Amygdala (tissue), 56 donors: ENCODE data around the gene NID2.

Source experiments
- DNase-seq, 56 donors: peaks; one replicate each; lab custom pipeline; 2025; lab: John Stamatoyannopoulos, UW

NID2 gene, protein sequence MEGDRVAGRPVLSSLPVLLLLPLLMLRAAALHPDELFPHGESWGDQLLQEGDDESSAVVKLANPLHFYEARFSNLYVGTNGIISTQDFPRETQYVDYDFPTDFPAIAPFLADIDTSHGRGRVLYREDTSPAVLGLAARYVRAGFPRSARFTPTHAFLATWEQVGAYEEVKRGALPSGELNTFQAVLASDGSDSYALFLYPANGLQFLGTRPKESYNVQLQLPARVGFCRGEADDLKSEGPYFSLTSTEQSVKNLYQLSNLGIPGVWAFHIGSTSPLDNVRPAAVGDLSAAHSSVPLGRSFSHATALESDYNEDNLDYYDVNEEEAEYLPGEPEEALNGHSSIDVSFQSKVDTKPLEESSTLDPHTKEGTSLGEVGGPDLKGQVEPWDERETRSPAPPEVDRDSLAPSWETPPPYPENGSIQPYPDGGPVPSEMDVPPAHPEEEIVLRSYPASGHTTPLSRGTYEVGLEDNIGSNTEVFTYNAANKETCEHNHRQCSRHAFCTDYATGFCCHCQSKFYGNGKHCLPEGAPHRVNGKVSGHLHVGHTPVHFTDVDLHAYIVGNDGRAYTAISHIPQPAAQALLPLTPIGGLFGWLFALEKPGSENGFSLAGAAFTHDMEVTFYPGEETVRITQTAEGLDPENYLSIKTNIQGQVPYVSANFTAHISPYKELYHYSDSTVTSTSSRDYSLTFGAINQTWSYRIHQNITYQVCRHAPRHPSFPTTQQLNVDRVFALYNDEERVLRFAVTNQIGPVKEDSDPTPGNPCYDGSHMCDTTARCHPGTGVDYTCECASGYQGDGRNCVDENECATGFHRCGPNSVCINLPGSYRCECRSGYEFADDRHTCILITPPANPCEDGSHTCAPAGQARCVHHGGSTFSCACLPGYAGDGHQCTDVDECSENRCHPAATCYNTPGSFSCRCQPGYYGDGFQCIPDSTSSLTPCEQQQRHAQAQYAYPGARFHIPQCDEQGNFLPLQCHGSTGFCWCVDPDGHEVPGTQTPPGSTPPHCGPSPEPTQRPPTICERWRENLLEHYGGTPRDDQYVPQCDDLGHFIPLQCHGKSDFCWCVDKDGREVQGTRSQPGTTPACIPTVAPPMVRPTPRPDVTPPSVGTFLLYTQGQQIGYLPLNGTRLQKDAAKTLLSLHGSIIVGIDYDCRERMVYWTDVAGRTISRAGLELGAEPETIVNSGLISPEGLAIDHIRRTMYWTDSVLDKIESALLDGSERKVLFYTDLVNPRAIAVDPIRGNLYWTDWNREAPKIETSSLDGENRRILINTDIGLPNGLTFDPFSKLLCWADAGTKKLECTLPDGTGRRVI (N-terminal part only)

DNA sequence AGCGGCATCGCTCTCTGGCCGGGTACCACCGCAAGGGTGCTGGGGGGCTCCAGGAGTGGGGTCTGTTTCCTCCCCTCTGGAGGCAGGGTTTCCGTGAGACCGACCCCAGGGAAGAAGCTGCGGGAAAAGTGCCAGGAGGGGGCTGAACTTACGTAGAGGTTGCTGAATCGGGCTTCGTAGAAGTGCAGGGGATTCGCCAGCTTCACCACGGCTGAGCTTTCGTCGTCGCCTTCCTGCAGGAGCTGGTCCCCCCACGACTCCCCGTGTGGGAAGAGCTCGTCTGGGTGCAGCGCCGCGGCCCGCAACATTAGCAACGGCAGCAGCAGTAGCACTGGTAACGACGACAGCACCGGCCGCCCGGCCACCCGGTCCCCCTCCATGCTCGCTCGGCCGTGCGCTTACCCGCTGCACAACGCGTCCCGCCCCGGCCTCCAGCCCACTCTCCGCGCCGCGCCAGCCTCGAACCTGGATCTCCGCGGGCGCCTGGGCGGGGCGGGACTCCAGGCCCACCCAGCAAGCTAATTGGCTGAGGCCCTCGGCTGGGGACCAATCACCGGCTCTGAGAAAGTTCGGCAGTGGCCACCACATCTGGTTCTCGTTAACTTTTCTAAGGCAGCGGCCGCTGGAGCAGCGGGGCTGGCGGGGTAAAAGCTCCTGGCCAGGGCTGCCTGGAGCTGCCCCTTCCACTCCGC is at the start of gene NID2:
Gene NID2, minus strand, starts transcription at position 445 of the 692 bp plus-strand sequence. Its CDS starts 65 bp downstream, at position 380.
- peak in 40 of 56 donors; percentile 11 to 72 (median 45) for DNase-seq

DNA sequence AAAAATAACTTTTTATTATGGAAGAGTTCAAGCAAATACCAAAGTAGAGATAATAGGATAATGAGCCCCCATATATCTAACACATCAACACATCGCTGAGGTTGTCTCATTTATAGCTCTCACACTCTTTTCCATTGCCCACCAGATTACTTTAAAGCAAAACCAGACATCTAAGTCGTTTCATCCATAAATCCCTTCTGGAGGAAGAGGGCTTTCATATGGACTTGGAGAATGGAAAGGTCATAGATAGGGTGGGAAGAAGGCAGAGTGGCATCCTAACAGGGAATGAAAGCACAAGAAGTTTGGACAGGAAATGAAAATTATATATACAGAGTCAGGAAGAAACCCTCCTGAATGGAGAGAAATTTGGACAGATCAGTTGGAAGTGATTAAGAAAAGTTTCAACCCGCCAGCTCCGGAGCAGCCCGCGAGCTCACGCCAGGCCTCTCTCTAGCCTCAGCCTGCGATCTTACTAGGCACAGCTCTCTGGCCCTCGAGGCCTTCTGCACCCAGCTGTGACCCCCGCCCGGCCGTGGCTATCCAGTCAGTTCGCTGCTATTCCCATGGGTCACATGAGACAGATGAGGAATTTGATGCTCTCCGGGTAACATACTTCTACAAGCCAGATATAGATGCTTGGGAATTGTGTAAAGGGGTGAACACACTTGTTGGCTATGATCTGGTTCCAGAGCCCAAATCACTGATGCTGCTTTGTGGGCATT is 48.4 kb upstream of the NID2 start:
- DNase-seq: peak in 5 of 56 donors; percentile 1 to 10 (median 4)

DNA sequence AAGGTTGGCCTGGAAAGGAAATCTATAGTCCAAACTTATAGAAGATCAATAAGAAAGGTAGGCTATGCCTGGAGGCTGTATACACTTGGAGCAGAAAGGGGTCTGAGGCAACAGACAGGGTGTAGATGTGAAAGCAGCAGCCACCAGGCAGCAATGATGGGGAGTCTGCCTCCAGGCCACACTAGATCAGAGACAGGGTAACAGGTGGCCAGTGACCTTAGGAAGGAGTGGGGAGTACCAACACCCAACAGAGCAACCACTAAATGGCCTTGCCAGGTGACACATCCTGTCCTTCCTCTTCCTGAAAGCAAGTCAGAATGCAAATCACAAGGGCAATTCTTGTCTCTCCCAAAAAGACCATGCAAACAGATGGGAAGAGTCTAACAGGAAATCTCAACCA is 46.4 kb upstream of the NID2 start:
- DNase-seq: no peak

DNA sequence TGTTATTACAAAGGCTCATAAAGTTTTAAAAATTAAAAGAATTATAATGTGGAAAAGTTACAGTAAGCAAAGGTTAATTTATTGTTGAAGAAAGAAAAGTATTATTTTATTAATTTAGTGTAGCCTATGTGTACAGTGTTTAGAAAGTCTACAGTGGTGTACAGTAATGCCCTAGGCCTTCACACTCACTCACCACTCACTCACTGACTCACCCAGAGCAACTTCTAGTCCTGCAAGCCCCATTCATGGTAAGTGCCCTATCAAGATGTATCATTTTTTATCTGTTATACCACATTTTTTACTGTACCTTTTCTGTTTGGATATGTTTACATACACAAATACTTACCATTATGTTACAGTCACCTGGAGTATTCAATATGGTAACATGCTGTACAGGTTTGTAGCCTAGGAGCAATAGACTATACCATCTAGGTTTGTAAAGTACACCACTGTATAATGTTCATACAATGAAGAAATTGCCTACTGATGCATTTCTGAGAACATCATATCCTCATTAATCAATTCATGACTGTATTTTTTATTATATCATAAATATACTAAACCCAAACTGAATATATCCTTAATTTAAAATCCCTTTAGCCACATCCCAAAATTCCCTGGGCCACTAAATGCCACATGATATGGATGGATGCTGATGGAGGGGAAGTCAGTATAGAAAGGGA is 43.6 kb upstream of the NID2 start:
- no peak for DNase-seq

DNA sequence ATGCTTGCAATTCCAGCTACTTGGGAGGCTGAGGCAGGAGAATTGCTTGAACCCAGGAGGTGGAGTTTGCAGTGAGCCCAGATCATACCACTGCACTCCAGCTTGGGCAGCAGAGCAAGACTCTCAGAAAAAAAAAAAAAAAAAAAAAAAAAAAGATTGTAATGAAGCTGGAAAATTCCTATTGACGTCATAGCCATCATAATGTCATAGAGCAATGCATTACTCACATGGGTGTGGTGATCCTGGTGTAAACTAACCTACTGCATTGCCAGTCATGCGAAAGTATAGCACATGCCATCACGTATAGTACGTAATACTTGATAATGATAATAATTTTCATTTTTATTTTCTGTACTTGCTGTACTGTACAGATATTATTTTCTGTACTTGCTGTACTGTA is 42.7 kb upstream of the NID2 start:
- no peak for DNase-seq

DNA sequence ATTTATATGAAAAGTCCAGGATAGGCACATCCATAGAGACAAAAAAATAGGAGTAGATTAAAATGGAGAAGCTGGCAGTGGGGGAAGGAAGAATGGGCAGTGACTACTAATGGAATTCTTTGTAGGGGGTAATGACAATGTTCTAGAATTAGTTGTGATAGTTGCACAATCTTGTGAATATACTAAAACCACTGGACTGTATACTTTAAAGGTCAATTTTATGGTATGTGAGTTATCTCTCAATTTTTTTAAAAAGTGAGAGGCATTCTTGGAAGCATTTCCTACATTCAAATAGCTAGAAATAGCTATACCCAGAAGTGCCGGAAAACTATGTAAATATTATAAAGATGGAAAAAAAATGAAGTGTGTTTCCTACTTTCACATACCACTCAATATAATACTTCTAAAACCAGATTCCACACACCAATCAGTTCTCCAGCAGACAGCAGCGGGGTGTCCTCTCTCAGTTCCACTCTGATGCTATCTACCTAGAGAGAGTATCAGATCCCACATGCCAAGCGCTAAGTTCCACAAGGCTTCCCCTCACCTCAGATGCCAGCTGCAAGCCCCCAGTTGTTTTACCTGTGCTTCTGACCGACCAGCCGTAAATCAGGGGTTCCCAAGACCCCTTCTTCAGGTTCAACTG is 41.7 kb upstream of the NID2 start:
- DNase-seq: no peak

DNA sequence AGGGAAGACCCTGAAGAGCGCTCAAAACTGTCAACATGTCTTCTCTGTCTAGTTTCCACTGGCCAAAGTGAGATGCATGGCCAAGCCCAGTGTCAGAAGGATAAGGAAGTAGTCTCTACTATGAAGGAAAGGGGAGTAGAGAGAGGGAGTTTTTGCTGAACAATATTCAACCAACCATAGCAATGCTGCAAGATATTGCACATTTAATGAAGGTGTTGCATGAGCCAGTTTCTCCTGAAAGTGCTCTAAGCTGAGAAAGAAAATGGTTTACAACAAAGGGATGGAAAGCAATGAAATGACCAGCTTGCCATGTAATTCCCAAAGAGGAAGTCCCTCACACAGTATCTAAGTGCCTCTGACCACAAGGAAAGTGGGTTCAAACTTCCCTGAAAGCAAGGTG is 40.0 kb upstream of the NID2 start:
- DNase-seq: no peak

DNA sequence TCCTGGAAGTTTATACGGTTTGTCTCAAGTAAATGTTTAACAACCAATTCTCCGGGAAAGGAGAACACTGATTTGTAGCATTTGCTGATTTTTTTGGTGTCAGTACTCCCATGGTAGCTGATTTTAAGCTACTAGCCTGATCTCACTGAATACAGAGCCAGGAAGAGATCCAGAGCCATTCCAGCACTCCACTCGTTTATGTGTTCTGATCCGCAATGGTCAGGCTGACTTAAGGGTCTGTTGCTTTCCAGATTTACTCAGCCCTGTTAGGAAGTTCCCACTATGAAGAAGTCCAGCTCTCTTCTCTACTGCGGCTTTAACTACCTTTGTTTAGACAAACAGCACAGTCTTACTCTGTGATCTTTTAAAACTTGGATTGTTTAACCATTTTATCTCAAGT is 38.0 kb upstream of the NID2 start:
- DNase-seq: no peak

DNA sequence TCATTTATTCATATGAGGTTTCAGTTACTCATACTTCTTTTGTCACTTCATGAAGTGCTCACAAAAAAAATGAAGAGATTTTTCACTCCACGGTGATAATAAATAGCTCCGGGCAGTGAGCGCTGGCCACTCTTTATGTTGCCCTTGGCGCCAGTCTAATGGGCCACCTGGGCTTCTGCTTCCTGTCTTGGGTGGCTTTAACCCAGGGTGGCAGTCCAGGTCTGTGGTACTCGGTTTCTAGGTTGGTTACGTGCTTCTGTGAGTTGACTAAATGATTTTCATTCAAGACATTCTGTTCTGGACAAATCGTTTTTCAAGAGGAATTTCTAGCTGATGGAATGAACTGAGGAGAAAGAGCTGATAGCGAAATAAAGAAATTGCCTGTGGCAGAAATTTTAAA is 34.6 kb upstream of the NID2 start:
- no peak for DNase-seq

DNA sequence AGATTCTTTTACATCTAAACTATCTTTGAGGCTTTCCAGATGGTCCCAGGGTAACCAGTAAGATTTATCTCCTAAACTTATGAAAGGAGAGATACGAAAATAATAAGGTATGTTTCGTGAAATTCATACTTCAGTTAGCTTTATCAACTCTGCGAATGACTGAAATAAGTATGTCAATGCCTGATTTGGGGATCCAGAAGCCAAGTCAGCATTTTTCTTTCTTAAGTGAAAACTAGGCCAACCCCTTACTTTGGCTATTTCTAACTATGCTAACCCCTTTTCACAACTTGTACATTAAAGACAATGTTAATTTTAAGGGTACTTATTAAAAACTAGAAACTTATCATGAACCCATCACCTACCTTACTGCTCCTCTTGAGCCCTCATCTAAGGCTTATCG is 26.9 kb upstream of the NID2 start:
- no peak for DNase-seq

DNA sequence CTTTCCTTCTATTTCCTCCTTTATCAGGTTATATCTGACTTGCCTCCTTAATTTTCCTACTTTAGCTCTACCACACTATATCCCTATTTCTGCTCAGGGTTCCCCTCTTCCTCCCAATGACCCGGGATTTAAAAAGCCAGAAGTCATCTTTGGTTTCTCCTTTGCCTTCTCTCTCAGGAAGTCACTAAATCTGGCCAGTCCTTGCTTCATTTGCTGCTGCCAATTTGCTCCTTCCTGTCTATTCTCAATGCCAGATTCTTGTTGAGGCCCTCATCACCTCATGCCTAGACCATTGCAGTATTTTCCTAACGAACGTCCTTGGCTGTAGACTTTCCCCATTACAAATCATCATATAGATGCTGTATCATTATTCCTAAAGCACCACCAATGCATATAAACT is 26.5 kb upstream of the NID2 start:
- no peak for DNase-seq

DNA sequence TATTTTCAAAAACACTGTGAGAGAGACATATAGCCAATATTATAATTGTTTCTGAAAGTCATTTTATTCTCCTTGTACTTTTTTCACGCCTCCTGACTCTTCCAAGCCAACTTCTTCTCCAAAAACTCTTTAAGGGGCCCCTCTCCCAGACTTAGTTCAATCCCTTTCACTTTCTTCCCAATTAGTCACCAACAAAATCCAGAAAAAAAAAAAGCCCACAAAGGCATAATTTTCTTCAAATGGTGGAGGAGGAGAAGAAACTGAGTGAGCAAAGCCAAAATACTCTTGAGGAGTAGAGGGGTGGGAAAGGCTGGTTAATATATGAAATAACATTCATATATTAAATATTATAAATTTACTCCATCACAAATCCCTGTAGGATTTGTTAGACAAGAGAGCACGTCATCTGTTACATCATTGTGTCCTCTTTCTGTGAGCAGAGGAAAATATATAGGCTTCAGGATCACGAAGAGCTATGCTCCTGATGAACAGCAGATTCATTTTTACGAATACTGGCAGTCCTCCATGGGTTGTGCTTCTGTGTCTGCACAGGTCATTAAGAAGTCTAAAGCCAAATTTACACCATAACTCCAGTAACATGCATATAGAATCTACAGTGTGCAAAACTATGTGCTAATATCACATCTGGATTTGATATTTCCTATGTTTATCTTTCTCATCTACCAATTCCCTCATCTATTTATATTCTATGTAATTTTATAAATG is 25.9 kb upstream of the NID2 start:
- no peak for DNase-seq

DNA sequence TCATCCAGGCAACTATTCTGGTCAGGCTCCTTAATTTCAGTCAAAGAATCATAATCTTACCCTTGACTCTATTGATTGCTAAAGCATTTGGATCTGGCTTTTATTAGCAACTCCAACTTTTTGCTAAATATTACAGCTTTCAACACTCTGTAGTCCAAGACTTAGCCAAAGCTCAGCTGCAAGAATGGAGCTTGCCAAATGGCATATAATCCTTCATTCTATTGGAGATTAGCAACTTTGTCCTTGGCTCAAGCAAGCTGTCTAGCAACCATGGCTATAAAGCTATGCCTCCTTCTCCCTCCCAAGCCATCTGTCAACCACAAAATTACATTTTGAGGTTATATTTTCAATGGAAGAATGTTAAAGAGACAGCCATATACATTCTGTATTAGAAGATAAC is 23.1 kb upstream of the NID2 start:
- no peak for DNase-seq

DNA sequence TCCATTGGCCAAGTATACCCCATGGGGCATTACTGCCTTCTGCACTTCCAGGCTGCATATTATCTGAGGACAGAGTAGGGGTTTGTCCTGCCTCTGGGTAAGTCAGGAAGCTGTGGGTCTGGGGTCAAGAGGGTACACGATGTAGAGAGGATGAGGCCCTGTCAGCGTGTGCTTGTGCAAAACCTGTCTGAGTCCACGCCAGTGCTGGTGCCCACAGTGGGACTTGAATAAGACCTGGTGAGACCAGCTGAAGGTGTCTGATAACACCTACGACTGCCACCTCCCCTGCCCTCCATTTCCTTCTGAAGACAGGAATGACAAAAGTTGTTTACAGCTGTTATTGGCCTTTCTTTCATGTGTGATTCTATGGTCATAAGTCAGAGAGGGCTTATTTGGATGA is 22.1 kb upstream of the NID2 start:
- DNase-seq: no peak

DNA sequence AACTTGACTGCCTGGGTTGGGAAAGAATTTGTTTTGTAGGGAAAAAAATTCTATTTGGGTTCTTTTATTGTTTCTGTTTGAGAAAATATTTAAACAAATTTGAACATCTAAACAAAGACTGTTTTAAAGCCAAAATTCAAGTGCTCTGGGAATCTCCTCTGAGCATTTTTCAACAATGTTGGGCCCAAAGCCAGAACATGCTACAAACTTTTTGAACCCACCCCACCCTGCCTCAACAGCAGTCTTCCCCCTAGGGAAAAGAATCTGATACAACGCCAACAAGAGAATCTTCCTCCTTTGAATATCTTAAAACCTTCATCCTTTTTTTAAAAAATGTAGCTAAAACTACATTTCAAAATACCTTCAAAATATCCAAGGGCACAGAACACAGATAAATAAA is 20.4 kb upstream of the NID2 start:
- DNase-seq: no peak

DNA sequence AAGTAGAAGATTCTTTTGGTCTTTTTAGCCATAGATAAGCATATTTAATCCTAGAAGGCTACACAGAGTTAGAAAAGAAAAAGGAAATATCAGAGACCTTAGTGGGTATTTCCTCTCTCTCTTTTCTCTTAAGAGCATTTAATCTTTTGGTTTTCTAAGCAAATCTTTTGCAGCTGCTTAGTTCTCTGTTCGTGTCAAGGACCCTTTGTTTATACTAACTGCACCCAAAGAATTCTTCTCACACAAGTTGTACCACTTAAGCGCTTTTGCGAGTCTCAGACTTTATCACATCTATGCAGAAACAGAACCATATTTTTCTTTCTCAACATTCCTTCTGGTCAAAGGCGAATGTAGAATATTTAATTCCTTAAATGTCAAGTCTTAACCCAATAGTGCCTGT is 17.9 kb upstream of the NID2 start:
- no peak for DNase-seq

DNA sequence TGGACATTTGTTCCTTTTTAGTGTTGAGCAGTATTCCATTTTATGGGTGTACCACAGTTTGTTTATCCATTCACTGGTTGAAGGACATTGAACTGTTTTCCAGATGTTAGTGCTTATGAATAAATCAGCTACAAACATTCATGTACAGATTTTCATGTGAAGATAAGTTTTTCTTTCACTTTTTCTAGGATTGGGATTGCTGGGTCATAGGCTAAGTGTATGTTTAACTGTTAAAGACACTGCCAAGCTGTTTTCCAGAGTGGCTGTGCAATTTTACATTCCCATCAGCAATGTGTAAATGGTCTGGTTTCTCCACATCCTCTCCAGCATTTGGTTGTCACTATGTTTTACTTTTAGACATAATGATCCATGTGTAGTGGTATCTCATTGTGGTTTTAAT is 14.0 kb upstream of the NID2 start:
- no peak for DNase-seq

DNA sequence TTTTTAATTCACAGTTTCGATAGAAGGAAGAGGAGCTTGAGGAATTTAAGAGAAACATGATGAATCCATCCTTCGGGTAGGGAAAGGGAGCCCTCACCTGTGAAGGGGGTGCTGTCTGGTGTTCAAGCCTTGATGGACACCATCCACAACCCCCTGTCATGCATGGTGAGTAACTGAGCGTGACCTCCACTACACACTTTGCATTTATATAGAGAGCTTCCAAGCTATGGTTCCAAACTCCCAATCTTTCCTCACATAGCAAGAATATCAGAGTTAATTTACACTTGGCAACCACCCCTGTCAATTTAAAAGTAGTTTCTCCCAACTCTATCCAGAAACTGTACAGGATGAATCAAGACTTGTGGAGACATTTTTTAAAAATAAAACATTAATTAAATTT is 13.1 kb upstream of the NID2 start:
- DNase-seq: no peak
